Sciatic nerve (tissue), 2 donors: Measurements from ENCODE around the gene KCTD1. TPM values are rescaled to one million over a fixed set of nuclear protein-coding genes. Genes with fewer than 3 reads are reported as not detected.
A peak's percentile ranks its signal among the peaks of the same experiment; 100 is the strongest.

Experiments
- ATAC-seq: fragments of 200-7000 bp; cut with Tn5 transposase; one replicate; pipeline ENCODE4 v1.9.1; 2020; ENCODE audit warnings: mild to moderate bottlenecking, moderate library complexity
- DNase-seq: peaks from one replicate; pipeline ENCODE4 v3.0.0-alpha.2; 2020; ENCODE audit warnings: low spot score
- intact Hi-C: fragments of 100-400 bp; cut with DNase I; formaldehyde crosslinking; loops from one replicate; pipeline ENCODE4 v1.14.2; 2022
- total RNA-seq: library from RNA; stranded (reverse); fragmentation: NEBNext Ultra II Directional; extraction: Animal tissue kit (Norgen Biotek cat#: 25700); gene quantifications from one replicate; pipeline ENCODE4 v1.2.1, GENCODE V29; 2021
- donor health status: DM: no; HTN: no; CAD: no.
- donor health status: DM: no; HTN: no; CAD: no.

The KCTD1 gene
- total RNA-seq, 1 donor from 2014 or later, result 34.1 TPM

DNA sequence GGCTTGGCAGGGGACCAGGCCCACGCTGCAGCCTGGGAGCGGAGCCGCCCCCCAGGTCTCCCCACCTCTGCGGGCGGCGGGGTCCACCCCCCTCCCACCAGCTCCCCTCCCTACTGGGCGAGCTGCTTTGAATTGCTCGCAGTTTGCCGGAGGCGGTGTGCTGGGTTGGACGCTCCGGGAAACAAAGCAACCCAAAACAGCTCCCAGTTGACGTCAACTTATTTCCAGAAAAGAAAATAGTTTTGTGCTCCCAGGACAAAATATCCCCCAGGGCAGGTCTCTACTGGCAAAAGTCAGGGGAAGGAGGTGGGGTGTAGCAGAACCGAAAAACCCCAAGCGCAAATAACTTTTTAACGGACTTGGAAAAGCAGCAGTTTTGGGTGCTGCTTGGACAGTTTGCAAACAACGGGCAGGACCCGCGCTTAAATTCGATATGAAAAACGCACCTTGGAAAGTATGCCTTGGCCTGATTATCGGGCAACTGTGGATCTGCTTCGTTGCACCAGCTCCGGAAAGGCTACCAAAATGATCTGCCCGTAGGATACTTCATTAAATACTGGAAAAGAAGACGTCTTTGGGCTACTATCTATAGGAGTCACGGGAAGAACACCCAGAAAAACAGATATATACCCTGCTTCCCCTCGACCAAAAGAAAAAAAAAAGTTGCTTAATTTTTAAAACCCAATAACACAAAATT, 2.8 kb upstream of the KCTD1 start:
- intact Hi-C loops, result no loop called here
- peak; percentile 49 for ATAC-seq
- peak; percentile 65 for DNase-seq

GRCh38 chr18:26549263-26550094, 1.1 kb upstream of the KCTD1 start:
- DNase-seq (peak; percentile 85), ATAC-seq (peak; percentile 71)
- intact Hi-C loops, result no loop called here

GRCh38 chr18:26547646-26548414, 523 bp downstream of the KCTD1 start:
- intact Hi-C loops, result no loop called here
- DNase-seq (peak; percentile 85), ATAC-seq (peak; percentile 62)

- no peak for ATAC-seq
- intact Hi-C loops, result no loop called here
- peak; percentile 61 for DNase-seq
Measured at GRCh38 chr18:26546875-26547645, 1.3 kb downstream of the KCTD1 start.

DNA sequence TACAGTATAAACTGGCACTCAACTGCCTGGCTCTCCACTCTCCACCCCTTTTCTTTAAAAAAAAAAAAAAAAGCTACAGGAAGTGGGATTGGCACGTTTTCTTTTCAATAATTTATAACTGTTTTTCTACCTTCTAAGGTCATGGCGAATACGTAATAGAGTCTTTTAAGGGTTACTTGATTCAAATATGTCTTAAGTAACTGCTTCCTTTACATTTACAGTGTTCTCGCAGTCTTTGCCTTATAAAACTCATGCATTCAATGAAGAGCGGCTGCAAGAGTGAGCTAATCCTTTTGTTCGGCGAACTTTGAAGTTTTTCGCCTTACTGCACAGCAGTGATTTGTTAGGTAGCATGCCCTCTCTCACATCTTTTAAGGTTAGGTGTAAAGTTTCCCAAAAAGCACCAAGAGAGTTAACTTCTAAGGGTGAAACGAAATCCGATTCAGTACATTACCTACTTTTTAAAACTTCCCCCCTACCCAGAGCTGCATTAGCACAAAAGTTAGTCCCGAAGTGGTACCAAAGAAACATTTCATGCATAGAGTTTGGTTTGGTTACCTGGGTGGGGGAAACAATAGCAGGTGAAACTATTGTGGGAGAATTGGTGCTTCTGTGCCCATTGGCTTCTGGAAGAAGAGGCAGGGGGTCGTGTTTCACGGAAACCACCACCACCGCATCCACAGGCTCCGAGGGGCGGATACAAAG, 2.0 kb downstream of the KCTD1 start:
- DNase-seq (no peak), ATAC-seq (no peak)
- intact Hi-C loops, result no loop called here

- DNase-seq, result no peak
- intact Hi-C loops, result no loop called here
- no peak for ATAC-seq
Measured at GRCh38 chr18:26545335-26546123, 2.8 kb downstream of the KCTD1 start.

DNA sequence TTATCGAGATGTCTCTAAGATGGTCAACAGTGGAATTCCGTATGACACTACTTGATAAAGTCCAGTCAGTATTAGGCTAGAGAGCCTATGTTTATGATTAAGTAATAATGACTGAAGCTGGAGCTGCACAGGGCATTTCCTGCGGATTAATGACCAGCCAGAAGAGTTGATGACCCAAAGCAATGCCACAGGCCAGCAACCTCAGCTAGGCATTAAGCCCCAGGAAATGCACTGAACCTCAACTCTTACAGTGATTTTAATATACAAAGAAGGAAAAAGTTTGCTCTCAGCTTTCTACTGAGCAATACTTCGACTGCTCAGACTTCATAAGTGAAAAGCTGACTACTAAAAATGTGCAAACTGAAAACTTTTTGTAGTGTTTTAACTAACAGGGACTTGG, 3.9 kb downstream of the KCTD1 start:
- intact Hi-C loops, result no loop called here
- no peak for ATAC-seq
- no peak for DNase-seq

DNA sequence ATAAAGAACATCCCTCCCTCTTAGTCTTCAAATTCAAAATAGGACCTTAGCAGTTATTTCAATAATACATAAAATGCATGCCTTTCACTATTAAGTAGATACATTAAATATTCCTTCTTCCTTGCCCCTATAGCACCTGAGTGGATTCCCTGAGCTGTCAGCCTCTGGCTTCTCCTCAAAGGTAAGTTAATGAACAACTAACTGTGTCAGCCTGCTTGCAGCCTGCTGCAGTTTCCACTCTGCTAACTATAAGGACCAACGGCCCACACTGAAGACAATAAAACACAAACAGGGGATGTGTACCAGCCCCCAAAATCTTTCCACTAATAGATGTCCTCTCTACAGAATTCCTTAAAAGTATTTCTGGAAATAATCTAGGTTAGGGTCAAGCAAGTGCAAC, 5.0 kb downstream of the KCTD1 start:
- intact Hi-C loops, result no loop called here
- DNase-seq (no peak), ATAC-seq (no peak)

- ATAC-seq (no peak), DNase-seq (no peak)
- intact Hi-C loops, result no loop called here
Measured at GRCh38 chr18:26540043-26540628, 8.2 kb downstream of the KCTD1 start.

- ATAC-seq (no peak), DNase-seq (no peak)
- intact Hi-C loops, result no loop called here
Measured at GRCh38 chr18:26538524-26538923, 9.8 kb downstream of the KCTD1 start.

DNA sequence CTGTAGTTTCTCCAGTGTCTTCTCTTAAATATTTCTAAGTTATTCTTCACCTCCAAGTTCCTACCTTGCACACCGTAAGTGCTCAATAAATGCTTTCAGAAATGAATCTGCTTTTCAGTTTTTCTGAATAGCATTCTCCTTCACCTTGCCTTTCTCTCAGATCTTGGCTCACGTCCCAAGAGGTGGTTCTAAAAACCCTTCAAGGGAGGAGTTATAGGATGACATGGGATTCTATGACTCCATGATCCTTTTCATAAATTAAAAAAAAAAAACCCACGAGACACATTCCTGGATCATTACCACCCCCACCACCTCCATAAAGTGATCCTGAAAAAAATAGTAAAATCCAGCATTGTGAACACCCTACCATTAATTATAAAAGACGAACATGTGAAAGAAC, 11.7 kb downstream of the KCTD1 start:
- DNase-seq (no peak), ATAC-seq (no peak)
- intact Hi-C loops, result no loop called here

DNA sequence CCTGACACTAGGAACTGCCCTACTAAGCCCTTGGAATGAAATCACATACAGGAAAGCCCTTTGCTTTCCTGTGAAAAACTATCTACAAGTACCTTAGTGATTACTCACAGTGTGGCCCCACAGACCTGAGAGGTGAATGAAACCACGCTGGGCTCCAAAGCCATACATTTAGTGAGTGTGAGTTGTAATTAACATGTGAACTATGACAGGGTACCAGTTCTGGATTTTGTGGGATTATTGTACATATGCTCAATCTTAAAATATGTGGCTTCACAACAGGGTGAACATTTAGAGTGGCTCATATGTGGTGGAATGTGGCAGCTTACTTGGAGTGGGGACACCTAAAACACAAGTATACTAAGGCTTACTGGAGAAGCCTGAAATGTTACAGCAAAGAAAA, 12.3 kb downstream of the KCTD1 start:
- DNase-seq, result no peak
- ATAC-seq, result no peak
- intact Hi-C loops, result no loop called here

DNA sequence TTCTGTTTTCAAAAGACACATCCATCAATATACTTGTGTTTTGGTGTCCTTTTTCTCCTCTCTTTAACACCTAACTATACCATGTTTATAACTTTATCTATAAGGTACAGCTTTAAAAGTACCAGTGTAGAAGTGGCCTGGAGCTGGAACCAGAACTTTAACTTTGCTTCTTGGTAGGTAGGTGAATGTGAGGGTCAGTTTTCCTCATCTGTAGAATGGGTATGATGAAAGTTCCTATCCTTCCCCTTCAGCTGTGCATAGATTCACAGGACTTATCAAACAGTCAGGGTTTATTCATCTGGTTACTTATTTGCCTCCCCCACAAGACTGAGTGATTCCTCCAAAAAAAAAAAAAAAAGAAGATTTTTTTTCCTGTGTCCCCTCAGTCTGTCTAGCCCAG, 12.7 kb downstream of the KCTD1 start:
- no peak for DNase-seq
- no peak for ATAC-seq
- intact Hi-C loops, result no loop called here

- intact Hi-C loops, result no loop called here
- no peak for ATAC-seq
Measured at GRCh38 chr18:26532367-26533340, 15.7 kb downstream of the KCTD1 start.

DNA sequence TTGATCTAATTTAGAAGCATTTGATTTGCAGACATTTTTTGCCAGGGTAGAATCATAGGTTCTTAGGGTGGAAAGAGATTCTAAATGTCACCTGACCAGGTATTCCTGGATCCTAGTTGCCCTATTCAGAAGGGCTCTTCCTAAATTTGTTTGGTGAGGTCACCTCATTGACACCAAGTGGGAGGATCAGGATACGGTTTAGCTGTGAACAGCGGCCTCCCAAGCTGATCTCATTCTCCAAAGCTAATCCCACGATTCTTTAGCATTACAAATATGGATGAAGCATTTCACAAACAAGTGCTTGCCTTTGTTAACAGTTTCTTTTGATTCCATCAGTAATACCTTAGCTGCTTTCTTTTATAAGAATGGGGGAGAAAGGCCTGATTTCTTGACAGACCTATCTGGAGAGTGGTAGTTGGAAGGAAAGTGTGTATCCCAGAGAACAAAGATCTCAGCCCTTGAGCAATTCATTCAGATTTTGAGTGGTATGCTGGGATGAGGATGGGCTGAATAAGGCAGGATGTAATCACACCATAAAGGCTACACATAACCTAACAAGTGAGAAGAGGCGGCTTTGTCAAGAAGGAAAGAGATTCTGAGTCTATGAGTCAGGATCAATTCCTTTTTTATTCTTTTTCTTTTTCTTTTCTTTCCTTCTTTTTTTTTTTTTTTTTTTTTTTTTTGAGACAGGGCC, 16.6 kb downstream of the KCTD1 start:
- ATAC-seq (no peak), DNase-seq (no peak)
- intact Hi-C loops, result no loop called here

More at GRCh38 chr18:26532367-26533340, 15.7 kb downstream of the KCTD1 start:
- DNase-seq, result no peak

DNA sequence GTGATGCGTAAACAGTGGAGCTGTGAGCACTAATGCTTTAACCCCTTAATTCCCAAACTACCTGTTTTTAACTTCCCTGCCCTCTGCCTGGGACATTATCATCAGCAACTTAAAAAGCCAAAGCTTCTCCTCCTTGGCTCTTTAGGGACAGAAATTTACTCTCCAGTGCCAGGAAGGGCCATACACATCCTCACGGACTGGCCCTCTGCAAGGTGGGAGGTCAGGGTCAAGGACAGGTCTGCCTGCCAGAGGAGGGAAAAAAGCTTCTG, 21.5 kb downstream of the KCTD1 start:
- intact Hi-C loops, result no loop called here
- ATAC-seq (no peak), DNase-seq (no peak)
